Stimulated activated CD4-positive, alpha-beta T cell treated with anti-CD3 and anti-CD28 coated beads, TNF-alpha, amount 100 ng/mL, for 1 hour (primary cell): ENCODE data around the gene KATNIP.

Experiments used
- DNase-seq, 3 donors: peaks; one replicate each; pipeline ENCODE4 v3.0.0-alpha.2; 2020; ENCODE audit warnings: low read depth in 3 of 3, low spot score in 1 of 3

Gene KATNIP

DNA sequence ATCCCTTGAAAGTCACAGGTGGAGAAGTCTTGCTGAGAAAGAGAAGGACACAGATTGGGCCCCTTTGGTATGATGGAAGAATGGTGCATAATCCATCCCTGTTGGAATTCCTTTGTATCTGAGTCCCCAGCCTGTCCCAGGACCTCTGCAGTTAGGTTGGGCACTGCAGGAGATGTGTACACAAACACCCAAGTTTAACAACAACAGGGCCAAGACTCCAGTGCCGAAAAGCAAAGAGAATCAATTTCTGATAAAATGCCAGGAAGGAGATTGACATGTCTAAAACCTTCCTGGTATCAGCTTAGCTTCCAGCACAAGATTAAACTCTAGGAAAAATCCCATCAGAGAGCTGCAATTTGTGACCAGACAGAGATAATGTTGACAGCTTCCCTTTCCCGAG, 32.9 kb downstream of the KATNIP start:
- no peak for DNase-seq

DNA sequence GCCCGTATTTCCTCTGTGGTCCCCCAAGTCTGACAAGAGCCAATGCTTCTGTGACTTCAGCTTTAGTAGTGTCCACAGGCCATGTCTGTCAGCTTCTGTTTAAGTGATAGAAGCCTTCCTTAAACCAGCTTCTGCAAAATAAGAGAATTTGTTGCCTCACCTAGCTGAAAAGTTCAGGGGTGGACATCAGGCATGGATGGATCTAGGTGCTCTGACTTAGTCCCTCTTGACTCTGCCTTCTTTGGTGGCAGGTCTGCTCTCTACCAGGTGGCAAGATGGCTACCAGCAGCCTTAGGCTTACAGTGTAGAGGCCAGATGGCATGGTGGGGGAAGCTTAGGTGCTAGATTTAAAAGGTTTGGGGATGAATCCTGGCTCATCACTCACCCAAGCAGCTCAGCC, 33.7 kb downstream of the KATNIP start:
- DNase-seq, result no peak

DNA sequence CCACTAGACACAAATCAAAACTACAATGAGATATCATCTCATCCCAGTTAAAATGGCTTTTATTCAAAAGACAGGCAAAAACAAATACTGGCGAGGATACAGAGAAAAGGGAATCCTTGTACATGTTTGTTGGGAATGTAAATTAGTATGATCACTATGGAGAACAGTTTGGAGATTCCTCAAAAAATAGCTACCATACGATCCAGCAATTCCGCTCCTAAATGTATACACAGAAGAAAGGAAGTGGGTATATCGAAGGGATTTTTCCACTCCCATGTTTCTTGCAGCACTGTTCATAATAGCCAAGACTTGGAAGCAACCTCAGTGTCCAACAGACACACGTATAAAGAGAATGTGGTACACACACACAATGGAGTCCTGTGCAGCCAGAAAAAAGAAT, 35.3 kb downstream of the KATNIP start:
- no peak for DNase-seq

DNA sequence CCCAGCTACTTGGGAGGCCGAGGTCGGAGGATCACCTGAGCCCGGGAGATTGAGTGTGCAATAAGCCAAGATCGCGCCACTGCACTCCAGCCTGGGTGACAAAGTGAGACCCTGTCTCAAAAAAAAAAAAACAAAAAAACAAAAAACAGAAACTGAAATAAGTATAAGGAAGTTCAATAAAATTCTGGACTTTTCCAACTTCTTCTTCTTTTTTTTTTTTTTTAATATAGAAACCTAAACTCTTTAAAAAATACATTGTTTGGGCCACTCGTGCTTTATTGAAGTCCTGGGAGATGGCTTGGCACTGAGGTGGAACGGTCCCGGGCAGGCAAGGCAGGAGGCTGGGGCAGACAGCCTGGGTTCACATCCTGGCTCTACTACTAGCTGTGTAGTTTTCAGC, 36.8 kb downstream of the KATNIP start:
- DNase-seq, result no peak

DNA sequence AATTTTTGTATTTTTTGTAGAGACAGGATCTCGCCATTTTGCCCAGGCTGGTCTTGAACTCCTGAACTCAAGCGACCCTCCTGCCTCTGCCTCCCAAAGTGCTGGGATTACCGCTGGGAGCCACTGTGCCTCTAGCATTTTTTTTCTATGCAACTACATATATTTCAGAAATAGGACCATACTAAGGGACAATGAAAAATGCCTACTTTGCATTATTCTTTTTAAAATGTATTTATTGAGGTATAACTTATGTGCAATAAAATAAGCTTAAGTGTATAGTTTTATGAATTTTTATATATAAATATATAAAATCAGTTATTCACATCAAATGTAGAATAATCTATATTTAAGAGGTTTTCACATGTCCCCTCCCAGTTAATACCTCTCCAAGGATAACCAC, 38.1 kb downstream of the KATNIP start:
- no peak for DNase-seq

DNA sequence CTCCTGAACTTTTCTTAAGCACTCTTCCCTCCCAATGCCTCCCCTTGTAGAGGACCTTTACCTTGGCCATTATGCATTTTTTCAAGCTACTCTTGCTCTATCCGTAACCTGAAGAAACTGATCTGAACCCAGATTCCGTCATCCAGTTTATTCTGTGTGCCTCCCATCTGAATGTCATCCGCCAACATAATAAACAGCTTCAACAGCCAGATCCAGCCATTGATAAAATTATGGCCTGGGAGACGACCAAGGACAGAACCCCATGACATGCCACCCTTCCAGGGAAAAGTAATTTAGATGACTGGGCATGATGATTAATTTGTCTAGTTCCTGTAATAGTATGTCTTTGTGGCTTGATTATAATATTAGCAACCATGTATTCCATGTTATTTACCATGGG, 41.9 kb downstream of the KATNIP start:
- no peak for DNase-seq

DNA sequence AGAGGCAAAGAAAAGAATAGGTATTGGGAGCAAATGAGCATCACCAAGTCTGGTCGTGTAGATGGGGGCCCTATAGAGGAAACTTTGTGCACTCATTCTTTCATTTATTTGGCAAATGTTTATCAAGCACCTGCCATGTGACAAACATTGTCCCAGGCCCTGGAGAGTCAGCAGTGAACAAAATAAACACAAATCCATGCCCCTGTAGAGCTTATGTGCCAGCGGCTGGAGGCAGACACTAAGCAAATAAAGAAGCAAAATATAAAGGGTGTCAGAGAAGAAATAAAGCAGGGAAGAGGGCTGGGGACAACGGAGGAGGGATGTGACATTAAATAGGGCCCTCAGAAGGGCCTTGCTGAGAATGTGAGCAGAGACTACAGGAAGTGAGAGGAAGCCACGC, 45.5 kb downstream of the KATNIP start:
- DNase-seq, result no peak

DNA sequence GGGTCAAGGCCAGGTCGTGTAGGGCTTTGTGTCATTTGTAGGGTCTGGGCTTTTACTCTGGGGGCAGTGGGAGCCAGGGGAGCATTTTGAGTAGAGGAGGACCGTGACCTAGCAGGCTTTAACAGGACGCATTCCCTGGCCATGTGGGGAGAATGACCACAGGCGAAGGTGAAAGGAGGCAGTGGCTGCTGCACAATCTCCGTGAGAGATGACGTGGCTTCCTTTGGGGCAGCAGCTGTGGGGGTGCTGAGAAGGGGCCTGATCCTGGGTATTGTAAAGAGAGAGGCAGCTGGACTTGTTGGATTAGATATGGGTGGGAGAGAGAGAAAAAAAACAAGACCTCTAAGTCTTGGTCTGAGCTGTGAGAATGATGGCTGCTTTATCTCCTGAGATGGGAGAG, 46.0 kb downstream of the KATNIP start:
- no peak for DNase-seq

DNA sequence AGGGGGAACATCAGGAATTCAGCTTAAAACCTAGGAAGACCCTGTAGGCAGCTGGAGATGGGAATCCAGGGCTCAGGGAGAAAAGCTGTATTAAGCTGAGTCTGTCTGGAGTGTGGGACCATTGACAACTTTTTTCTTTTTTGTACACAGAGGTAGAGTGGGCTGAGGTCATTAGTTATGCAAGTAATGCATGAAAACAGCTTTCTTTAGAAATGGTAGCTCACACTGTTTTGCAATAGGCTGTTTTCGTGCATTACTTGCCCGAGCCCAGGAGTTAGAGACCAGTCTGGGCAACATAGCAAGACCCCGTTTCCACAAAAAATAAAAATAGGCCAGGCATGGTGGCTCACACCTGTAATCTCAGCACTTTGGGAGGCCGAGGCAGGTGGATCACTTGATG, 46.5 kb downstream of the KATNIP start:
- no peak for DNase-seq

DNA sequence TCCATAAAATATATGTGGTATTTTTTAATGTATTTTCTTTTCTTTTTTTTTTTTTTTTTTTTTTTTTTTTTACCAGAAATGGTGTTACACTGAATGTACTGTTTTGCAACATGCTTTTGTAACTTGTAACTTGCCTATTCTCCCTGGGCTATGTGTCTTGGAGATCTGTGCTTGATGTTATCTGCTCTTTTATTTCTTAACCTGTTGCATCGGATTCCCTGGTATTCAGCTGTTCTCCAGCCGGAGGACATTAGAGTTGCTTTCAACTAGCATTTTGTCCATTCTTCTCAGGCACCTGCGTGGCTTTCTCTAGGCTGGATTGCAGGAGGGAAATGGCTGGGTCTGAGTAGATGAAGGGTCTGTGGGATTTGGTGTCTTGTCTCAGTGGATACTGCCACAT, 47.4 kb downstream of the KATNIP start:
- no peak for DNase-seq

DNA sequence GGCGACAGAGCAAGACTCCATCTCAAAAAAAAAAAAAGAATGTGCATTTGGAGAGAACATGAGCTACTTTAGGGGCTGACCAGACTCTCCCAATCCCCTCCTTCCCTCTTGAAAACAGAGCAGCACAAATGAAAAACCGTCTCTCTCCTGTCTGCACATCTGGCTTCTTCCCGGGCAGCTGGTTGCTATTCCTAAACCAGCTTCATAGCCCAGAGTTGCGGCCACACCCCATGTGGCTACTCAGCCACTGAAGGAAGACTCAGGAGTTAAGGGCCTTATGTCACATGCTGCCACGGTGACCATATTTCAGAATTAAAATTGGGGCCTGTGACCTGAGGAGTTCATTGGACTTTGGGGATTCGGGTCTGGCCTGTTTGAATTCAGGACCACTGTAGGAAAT, 48.3 kb downstream of the KATNIP start:
- DNase-seq, result no peak

DNA sequence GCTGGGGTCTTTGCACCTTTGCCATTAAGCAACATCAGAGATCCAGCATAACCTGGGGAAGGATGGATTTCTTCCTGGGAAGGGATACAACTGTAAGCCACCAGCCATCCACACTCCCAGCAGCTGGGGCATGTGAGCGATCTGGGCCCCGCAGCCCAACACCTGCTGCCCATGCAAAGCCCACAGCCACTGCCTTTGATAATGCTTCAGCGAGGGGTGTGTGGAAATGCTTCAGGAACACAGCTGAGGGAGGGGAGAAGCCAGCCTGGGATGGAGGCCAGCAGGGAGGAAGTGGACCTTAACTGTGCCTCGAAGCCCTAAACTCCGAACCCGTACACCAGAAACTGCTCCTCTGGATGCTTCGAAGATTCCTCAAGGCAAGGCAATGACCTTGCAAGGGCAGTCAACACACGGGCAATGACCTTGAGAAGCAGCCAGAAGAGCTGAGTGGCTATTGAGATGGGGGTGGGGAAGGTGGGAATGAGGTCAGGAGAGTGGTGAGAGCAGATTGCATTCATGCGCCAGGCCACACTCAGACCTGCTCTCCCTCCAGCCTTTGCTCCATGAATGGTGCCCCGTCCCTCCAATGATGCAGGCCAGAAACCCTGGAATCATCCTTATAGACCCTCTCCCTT, 49.1 kb downstream of the KATNIP start:
- DNase-seq, result no peak

DNA sequence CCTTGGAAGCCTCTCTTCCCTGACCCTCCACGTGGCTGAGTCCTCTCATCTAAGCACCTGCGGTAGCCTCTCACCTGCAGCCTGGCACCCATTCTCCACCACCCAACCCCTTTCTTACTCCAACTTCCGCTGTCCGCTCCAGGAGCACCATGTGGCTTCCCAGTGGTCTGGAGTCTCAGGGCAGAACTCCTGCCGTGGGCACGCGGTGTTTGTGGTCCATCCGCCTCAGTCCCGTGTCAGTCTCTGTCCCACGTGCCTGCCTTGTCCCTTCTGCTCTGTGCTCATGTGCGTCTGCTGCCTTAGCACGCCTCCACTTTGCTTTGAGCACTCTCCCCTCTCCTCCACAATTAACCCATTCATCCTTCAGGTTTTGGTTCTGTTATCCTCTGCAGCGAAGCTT, 49.7 kb downstream of the KATNIP start:
- DNase-seq, result no peak
